RWPE2 (cell line): ENCODE measurements around the gene SLC22A13.

Experiments used
- ATAC-seq: fragments of 200-7000 bp; cut with Tn5 transposase; 3 replicates; pipeline ENCODE4 v1.9.1; 2021; ENCODE audit warnings: low read depth
- DNase-seq: peaks from one replicate; pipeline ENCODE4 v3.0.0-alpha.2; 2020; ENCODE audit warnings: low spot score
- H3K27ac ChIP-seq: fragments of 450-650 bp; 2 replicates; pipeline ENCODE4 v1.5.1; 2017; ENCODE audit warnings: mild to moderate bottlenecking; ENCODE audit not compliant: poor library complexity, severe bottlenecking
- H3K27me3 ChIP-seq: fragments of 250-450 bp; sonication (Bioruptor Pico); 2 replicates; pipeline ENCODE4 v1.5.1; 2021; ENCODE audit warnings: mild to moderate bottlenecking, moderate library complexity; ENCODE audit not compliant: insufficient read depth, poor library complexity, severe bottlenecking
- H3K36me3 ChIP-seq: fragments of 250-450 bp; sonication (Bioruptor Pico); 2 replicates; pipeline ENCODE4 v1.5.1; 2020; ENCODE audit warnings: low read depth, mild to moderate bottlenecking, moderate library complexity
- H3K4me1 ChIP-seq: fragments of 250-450 bp; sonication (Bioruptor Pico); 2 replicates; pipeline ENCODE4 v1.5.1; 2021; ENCODE audit warnings: mild to moderate bottlenecking, moderate library complexity; ENCODE audit not compliant: insufficient read depth, poor library complexity, severe bottlenecking
- H3K4me3 ChIP-seq: fragments of 250-450 bp; sonication (Bioruptor Pico); 2 replicates; pipeline ENCODE4 v1.5.1; 2021; ENCODE audit warnings: mild to moderate bottlenecking, moderate library complexity; ENCODE audit not compliant: severe bottlenecking
- H3K9me3 ChIP-seq: fragments of 250-450 bp; sonication (Bioruptor Pico); 2 replicates; pipeline ENCODE4 v1.5.1; 2021; ENCODE audit warnings: mild to moderate bottlenecking, moderate library complexity; ENCODE audit not compliant: severe bottlenecking
- TF ChIP-seq, protein P1 (sequence below): fragments of 450-650 bp; IDR thresholded peaks from one replicate; pipeline ENCODE4 v1.5.1; 2017; ENCODE audit warnings: mild to moderate bottlenecking, moderate library complexity; ENCODE audit not compliant: poor library complexity, severe bottlenecking

SLC22A13 gene

DNA sequence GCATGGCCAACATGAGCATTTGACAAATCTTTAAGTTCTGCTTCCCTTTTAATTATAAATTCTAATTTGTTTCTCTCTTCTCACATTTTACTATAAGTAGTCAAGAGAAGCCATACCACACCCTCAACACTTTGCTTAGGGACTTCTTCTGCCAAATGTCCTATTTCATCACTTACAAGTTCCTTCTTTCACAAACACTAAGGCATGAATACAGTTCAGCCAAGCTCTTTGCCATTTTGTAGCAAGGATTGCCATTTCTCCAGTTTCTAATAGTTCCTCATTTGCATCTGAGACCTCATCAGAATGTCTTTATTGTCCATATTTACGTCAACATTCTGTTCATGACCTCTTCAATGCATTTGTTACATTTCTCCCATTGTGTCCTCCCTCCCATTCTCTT, 45.9 kb downstream of the SLC22A13 start:
- no peak overlapping the region for H3K4me3 ChIP-seq
- no peaks in the 10 kb centered on the region for H3K9me3 ChIP-seq
- no peak overlapping the region for H3K27ac ChIP-seq
- H3K36me3 ChIP-seq = no peaks in the 10 kb centered on the region
- no peak for ATAC-seq
- DNase-seq = no peak
- H3K4me1 ChIP-seq = no peaks in the 10 kb centered on the region
- no peaks in the 10 kb centered on the region for H3K27me3 ChIP-seq
- TF ChIP-seq, protein P1, sequence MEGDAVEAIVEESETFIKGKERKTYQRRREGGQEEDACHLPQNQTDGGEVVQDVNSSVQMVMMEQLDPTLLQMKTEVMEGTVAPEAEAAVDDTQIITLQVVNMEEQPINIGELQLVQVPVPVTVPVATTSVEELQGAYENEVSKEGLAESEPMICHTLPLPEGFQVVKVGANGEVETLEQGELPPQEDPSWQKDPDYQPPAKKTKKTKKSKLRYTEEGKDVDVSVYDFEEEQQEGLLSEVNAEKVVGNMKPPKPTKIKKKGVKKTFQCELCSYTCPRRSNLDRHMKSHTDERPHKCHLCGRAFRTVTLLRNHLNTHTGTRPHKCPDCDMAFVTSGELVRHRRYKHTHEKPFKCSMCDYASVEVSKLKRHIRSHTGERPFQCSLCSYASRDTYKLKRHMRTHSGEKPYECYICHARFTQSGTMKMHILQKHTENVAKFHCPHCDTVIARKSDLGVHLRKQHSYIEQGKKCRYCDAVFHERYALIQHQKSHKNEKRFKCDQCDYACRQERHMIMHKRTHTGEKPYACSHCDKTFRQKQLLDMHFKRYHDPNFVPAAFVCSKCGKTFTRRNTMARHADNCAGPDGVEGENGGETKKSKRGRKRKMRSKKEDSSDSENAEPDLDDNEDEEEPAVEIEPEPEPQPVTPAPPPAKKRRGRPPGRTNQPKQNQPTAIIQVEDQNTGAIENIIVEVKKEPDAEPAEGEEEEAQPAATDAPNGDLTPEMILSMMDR = no peak

DNA sequence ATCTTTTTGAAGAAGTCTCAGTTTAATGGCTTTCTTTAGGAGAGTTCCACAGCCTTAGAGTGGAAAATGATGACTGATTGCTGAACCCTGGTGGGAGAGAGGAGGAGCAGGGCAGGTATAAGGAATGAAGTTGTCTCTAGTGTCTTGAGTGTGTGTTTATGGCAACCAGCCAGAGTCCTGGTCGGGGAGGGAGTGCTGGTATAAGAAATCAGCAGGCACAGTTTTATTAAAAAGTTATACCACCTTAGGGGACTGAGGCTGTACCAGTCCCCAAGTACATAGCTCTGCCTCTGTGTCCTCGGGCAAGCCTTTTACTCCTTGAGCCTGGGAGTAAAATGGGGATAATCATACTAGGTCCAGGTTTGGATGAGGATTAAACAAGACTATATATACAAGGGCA, 46.3 kb downstream of the SLC22A13 start:
- Histone ChIP-seq H3K27ac (no peak overlapping the region), H3K4me3 (no peak overlapping the region), H3K27me3 (no peaks in the 10 kb centered on the region), H3K4me1 (no peaks in the 10 kb centered on the region), H3K36me3 (no peaks in the 10 kb centered on the region), H3K9me3 (no peaks in the 10 kb centered on the region)
- TF ChIP-seq, protein P1 = no peak
- ATAC-seq = no peak
- no peak for DNase-seq

DNA sequence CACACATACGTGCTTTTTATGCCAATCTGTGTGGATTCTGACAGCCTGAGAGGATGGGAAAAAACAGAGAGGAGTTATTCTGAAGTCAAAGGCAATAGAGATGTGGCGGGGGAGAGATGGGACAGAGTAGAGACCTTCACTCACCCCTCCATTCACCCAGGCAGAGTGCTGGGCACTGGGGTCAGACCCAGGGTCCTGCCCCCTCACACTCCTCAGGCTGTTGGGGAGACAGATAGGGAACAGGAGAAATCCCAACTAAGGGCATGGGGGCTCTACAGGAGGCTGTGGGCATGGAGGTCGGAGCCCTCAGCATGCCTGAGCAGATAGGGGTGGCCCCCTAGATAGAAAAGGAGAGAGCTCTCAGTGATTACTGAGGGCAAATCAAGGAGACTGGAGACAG, 46.7 kb downstream of the SLC22A13 start:
- no peaks in the 10 kb centered on the region for H3K27me3 ChIP-seq
- no peaks in the 10 kb centered on the region for H3K4me1 ChIP-seq
- H3K4me3 ChIP-seq = no peak overlapping the region
- TF ChIP-seq, protein P1 = no peak
- ATAC-seq (no peak), DNase-seq (no peak)
- H3K9me3 ChIP-seq = no peaks in the 10 kb centered on the region
- H3K27ac ChIP-seq = no peak overlapping the region
- no peaks in the 10 kb centered on the region for H3K36me3 ChIP-seq

- Histone ChIP-seq H3K27me3 (no peaks in the 10 kb centered on the region), H3K4me3 (no peak overlapping the region), H3K27ac (no peak overlapping the region), H3K36me3 (no peaks in the 10 kb centered on the region), H3K4me1 (no peaks in the 10 kb centered on the region), H3K9me3 (no peaks in the 10 kb centered on the region)
- TF ChIP-seq, protein P1 = no peak
- DNase-seq (no peak), ATAC-seq (no peak)
Observed at GRCh38 chr3:38313263-38313662, 47.7 kb downstream of the SLC22A13 start.

DNA sequence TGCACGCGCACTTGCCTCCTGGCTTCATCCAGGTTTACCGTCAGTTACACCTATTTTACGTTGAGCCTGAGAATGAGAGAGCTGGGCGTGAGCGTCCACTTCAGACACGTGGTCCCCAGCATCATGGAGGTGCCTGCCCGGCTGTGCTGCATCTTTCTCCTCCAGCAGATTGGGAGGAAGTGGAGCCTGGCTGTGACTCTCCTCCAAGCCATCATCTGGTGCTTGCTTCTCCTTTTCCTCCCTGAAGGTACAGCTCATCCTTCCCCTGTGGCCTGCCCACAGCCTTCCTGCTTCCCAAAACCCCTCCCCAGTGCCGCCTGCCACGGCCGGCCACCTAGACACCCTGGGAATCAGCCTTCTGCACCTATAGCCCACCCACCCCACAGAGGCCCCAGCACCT, 48.1 kb downstream of the SLC22A13 start:
- Histone ChIP-seq H3K4me3 (no peak overlapping the region), H3K27me3 (no peaks in the 10 kb centered on the region), H3K36me3 (no peaks in the 10 kb centered on the region), H3K4me1 (no peaks in the 10 kb centered on the region), H3K27ac (no peak overlapping the region), H3K9me3 (no peaks in the 10 kb centered on the region)
- no peak for ATAC-seq
- DNase-seq = no peak
- TF ChIP-seq, protein P1 = no peak
